ENCODE results near the gene CAST.

The CAST gene

DNA sequence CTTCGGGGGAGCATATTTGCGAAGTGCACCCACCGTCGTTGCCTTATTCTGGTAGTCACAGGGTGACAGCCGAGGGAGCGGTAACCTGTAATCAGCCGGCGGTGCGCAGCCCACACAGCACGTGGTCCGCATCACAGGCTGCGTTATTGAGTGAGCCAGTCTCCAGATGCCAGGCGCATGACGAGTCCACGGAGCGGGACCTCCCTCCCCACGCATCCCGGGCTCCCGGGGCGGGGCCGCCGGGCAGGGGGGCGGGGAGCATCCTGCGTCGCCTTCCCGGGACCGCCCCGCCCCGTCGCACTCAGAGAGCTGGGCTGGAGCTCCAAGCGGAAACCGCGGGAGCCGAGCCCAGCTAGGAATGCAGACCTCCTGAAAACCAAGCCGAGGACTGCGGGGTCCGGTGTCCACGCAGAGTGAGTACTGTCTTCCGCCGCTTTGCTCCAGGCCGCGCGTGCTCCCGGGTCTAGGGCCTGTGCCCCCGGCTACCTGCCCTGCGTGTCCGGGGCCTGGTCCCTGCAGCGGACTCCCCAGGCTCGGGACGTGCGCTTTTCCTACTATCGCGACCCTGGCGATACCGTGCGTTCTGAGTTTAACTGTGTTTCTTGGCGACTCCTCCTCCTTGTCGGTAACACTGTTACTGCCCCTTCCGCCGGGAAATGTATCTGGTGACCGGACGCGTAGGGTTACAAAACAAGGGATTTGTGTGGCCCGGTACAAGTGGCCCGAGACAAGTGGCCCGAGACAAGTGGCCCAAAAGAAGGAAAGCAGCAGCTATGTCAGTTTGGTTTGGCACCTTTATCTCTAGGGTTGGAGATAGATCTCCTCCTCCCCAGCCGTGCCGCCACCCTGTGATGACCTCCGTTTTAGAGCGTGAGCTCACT lies 40.6 kb downstream of the CAST start (continued):
- TF ChIP-seq, protein P1, sequence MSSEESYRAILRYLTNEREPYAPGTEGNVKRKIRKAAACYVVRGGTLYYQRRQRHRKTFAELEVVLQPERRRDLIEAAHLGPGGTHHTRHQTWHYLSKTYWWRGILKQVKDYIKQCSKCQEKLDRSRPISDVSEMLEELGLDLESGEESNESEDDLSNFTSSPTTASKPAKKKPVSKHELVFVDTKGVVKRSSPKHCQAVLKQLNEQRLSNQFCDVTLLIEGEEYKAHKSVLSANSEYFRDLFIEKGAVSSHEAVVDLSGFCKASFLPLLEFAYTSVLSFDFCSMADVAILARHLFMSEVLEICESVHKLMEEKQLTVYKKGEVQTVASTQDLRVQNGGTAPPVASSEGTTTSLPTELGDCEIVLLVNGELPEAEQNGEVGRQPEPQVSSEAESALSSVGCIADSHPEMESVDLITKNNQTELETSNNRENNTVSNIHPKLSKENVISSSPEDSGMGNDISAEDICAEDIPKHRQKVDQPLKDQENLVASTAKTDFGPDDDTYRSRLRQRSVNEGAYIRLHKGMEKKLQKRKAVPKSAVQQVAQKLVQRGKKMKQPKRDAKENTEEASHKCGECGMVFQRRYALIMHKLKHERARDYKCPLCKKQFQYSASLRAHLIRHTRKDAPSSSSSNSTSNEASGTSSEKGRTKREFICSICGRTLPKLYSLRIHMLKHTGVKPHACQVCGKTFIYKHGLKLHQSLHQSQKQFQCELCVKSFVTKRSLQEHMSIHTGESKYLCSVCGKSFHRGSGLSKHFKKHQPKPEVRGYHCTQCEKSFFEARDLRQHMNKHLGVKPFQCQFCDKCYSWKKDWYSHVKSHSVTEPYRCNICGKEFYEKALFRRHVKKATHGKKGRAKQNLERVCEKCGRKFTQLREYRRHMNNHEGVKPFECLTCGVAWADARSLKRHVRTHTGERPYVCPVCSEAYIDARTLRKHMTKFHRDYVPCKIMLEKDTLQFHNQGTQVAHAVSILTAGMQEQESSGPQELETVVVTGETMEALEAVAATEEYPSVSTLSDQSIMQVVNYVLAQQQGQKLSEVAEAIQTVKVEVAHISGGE (tag by site-specific recombination; conservative IDR thresholded peaks at IDR 0.05; ENCODE audit: low read depth) = peak; percentile 98
- TF ChIP-seq ZNF433 (tag by site-specific recombination; IDR thresholded peaks at IDR 0.05; ENCODE audit: low read depth) (no peak), SP3 (tag by site-specific recombination; IDR thresholded peaks at IDR 0.05) (peak; percentile 86), EGR2 (tag by site-specific recombination; IDR thresholded peaks at IDR 0.05; ENCODE audit: low read depth) (peak; percentile 72), ZBTB48 (tag by site-specific recombination; IDR thresholded peaks at IDR 0.05) (0 out of 2 replicates have a peak, but pooled peaks have one; percentile 38), ZNF501 (tag by site-specific recombination; IDR thresholded peaks at IDR 0.05) (peak; percentile 83), ZXDB (tag by site-specific recombination; IDR thresholded peaks at IDR 0.05) (peak; percentile 64), ZNF335 (tag by site-specific recombination; conservative IDR thresholded peaks at IDR 0.05) (peak; percentile 87), ZNF354C (tag by site-specific recombination; IDR thresholded peaks at IDR 0.05; ENCODE audit: borderline replicate concordance, low read depth) (no peak), ZNF561 (tag by site-specific recombination; IDR thresholded peaks at IDR 0.05; ENCODE audit: borderline replicate concordance) (peak; percentile 65; the same call in 1 of the 2 replicates), ZEB2 (tag by site-specific recombination; IDR thresholded peaks at IDR 0.05) (peak; percentile 86), ZNF121 (tag by site-specific recombination; IDR thresholded peaks at IDR 0.05) (0 out of 2 replicates have a peak, but pooled peaks have one; percentile 9), ZNF19 (tag by site-specific recombination; IDR thresholded peaks at IDR 0.05; ENCODE audit: low read depth) (0 out of 2 replicates have a peak, but pooled peaks have one; percentile 60), ZNF146 (tag by site-specific recombination; IDR thresholded peaks at IDR 0.05) (0 out of 2 replicates have a peak, but pooled peaks have one; percentile 2), OVOL3 (tag by site-specific recombination; IDR thresholded peaks at IDR 0.05) (peak; percentile 31; the same call in 1 of the 2 replicates), IKZF3 (tag by site-specific recombination; IDR thresholded peaks at IDR 0.05) (peak; percentile 96), ZNF423 (tag by site-specific recombination; IDR thresholded peaks at IDR 0.05) (peak; percentile 28; the same call in 1 of the 2 replicates), ZNF610 (tag by site-specific recombination; IDR thresholded peaks at IDR 0.05; ENCODE audit: borderline replicate concordance) (peak; percentile 75; the same call in 1 of the 2 replicates), ZSCAN16 (tag by site-specific recombination; IDR thresholded peaks at IDR 0.05) (peak; percentile 70; the same call in 1 of the 2 replicates), TRIM28 (IDR thresholded peaks at IDR 0.05; ENCODE audit: borderline replicate concordance, low read length) (no peak)
- TF ChIP-seq, protein P2, sequence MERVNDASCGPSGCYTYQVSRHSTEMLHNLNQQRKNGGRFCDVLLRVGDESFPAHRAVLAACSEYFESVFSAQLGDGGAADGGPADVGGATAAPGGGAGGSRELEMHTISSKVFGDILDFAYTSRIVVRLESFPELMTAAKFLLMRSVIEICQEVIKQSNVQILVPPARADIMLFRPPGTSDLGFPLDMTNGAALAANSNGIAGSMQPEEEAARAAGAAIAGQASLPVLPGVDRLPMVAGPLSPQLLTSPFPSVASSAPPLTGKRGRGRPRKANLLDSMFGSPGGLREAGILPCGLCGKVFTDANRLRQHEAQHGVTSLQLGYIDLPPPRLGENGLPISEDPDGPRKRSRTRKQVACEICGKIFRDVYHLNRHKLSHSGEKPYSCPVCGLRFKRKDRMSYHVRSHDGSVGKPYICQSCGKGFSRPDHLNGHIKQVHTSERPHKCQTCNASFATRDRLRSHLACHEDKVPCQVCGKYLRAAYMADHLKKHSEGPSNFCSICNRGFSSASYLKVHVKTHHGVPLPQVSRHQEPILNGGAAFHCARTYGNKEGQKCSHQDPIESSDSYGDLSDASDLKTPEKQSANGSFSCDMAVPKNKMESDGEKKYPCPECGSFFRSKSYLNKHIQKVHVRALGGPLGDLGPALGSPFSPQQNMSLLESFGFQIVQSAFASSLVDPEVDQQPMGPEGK (tag by site-specific recombination; IDR thresholded peaks at IDR 0.05) = peak; percentile 88
- TF ChIP-seq, protein P3, sequence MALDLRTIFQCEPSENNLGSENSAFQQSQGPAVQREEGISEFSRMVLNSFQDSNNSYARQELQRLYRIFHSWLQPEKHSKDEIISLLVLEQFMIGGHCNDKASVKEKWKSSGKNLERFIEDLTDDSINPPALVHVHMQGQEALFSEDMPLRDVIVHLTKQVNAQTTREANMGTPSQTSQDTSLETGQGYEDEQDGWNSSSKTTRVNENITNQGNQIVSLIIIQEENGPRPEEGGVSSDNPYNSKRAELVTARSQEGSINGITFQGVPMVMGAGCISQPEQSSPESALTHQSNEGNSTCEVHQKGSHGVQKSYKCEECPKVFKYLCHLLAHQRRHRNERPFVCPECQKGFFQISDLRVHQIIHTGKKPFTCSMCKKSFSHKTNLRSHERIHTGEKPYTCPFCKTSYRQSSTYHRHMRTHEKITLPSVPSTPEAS (tag by site-specific recombination; IDR thresholded peaks at IDR 0.05) = 0 out of 2 replicates have a peak, but pooled peaks have one; percentile 19
- TF ChIP-seq, protein P4, sequence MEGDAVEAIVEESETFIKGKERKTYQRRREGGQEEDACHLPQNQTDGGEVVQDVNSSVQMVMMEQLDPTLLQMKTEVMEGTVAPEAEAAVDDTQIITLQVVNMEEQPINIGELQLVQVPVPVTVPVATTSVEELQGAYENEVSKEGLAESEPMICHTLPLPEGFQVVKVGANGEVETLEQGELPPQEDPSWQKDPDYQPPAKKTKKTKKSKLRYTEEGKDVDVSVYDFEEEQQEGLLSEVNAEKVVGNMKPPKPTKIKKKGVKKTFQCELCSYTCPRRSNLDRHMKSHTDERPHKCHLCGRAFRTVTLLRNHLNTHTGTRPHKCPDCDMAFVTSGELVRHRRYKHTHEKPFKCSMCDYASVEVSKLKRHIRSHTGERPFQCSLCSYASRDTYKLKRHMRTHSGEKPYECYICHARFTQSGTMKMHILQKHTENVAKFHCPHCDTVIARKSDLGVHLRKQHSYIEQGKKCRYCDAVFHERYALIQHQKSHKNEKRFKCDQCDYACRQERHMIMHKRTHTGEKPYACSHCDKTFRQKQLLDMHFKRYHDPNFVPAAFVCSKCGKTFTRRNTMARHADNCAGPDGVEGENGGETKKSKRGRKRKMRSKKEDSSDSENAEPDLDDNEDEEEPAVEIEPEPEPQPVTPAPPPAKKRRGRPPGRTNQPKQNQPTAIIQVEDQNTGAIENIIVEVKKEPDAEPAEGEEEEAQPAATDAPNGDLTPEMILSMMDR (tag by site-specific recombination; IDR thresholded peaks at IDR 0.05) = no peak

Measured in HEK293 (cell line).